Amygdala (tissue), 56 donors: ENCODE measurements around the gene TTLL1.
"Not testable (repeated sequence)": the region's sequence is repeated elsewhere in the genome, so short reads cannot be mapped to it uniquely, and the experiment has no call there.

Experiments
- DNase-seq, 56 donors: peaks; one replicate each; lab custom pipeline; 2025; lab: John Stamatoyannopoulos, UW

The TTLL1 gene

GRCh38 chr22:43079742-43080141 lies 9.4 kb downstream of the TTLL1 start:
- no peak for DNase-seq

- DNase-seq = no peak
Observed at GRCh38 chr22:43078522-43078921, 10.7 kb downstream of the TTLL1 start.

GRCh38 chr22:43077121-43077877 lies 11.9 kb downstream of the TTLL1 start:
- DNase-seq = peak in 22 of 56 donors; percentile 2 to 61 (median 17)

- no peak for DNase-seq
Observed at GRCh38 chr22:43066844-43067385, 22.3 kb downstream of the TTLL1 start.

GRCh38 chr22:43066134-43066533 lies 23.1 kb downstream of the TTLL1 start:
- no peak for DNase-seq

GRCh38 chr22:43060183-43060582 lies 29.0 kb downstream of the TTLL1 start:
- peak in 3 of 56 donors; percentile 1 to 29 (median 4) for DNase-seq

- DNase-seq = no peak
Observed at GRCh38 chr22:43057641-43058040, 31.6 kb downstream of the TTLL1 start.

- no peak for DNase-seq
Observed at GRCh38 chr22:43053176-43053575, 36.0 kb downstream of the TTLL1 start.

- no peak for DNase-seq
Observed at GRCh38 chr22:43050995-43051394, 38.2 kb downstream of the TTLL1 start.

- DNase-seq = no peak
Observed at GRCh38 chr22:43047605-43048004, 41.6 kb downstream of the TTLL1 start.

GRCh38 chr22:43044290-43044712 lies 44.9 kb downstream of the TTLL1 start:
- DNase-seq = peak in 2 of 56 donors; percentile 23 to 32

GRCh38 chr22:43042101-43042780 lies 47.0 kb downstream of the TTLL1 start:
- peak in 3 of 56 donors; percentile 9 to 43 (median 24) for DNase-seq

GRCh38 chr22:43039800-43040199 lies 49.4 kb downstream of the TTLL1 start:
- no peak for DNase-seq

GRCh38 chr22:43038325-43038724 lies 50.9 kb downstream of the TTLL1 start:
- DNase-seq = no peak

GRCh38 chr22:43036282-43036829 lies 52.8 kb downstream of the TTLL1 start:
- no peak for DNase-seq

GRCh38 chr22:43035250-43035649 lies 53.9 kb downstream of the TTLL1 start:
- DNase-seq = no peak

GRCh38 chr22:43031617-43032016 lies 57.6 kb downstream of the TTLL1 start:
- DNase-seq = no peak

GRCh38 chr22:43018615-43019014 lies 70.6 kb downstream of the TTLL1 start:
- no peak for DNase-seq

GRCh38 chr22:43017525-43018460 lies 71.4 kb downstream of the TTLL1 start:
- DNase-seq = no peak

- not testable (repeated sequence) for DNase-seq
Observed at GRCh38 chr22:43016150-43016549, 73.0 kb downstream of the TTLL1 start.
